OCI-M2 (cell line): ENCODE measurements around the gene ASCL4.
"Not testable (repeated sequence)": the region's sequence is repeated elsewhere in the genome, so short reads cannot be mapped to it uniquely, and the experiment has no call there.

Source experiments
- DNase-seq: peaks from one replicate; lab custom pipeline; 2025; ENCODE audit not compliant: unreplicated experiment; lab: John Stamatoyannopoulos, UW

The ASCL4 gene

GRCh38 chr12:107774349-107775029 is at the start of gene ASCL4:
TSS of gene ASCL4 (plus strand) at chr12:107774704. CDS start at chr12:107775219, 515 bp downstream.
- DNase-seq = no peak

GRCh38 chr12:107727327-107727726 is 47.2 kb upstream of the ASCL4 start:
- DNase-seq = not testable (repeated sequence)

GRCh38 chr12:107727742-107728141 is 46.8 kb upstream of the ASCL4 start:
- DNase-seq = not testable (repeated sequence)

- DNase-seq = no peak
Observed at GRCh38 chr12:107730618-107731341, 43.7 kb upstream of the ASCL4 start.

GRCh38 chr12:107731366-107731765 is 43.1 kb upstream of the ASCL4 start:
- no peak for DNase-seq

GRCh38 chr12:107732365-107732764 is 42.1 kb upstream of the ASCL4 start:
- no peak for DNase-seq

GRCh38 chr12:107734139-107734538 is 40.4 kb upstream of the ASCL4 start:
- DNase-seq = no peak

- no peak for DNase-seq
Observed at GRCh38 chr12:107735763-107736162, 38.7 kb upstream of the ASCL4 start.

GRCh38 chr12:107736914-107737313 is 37.6 kb upstream of the ASCL4 start:
- DNase-seq = no peak

GRCh38 chr12:107748472-107748871 is 26.0 kb upstream of the ASCL4 start:
- DNase-seq = no peak

GRCh38 chr12:107749083-107749482 is 25.4 kb upstream of the ASCL4 start:
- no peak for DNase-seq

- no peak for DNase-seq
Observed at GRCh38 chr12:107759410-107759809, 15.1 kb upstream of the ASCL4 start.

GRCh38 chr12:107760207-107760808 is 14.2 kb upstream of the ASCL4 start:
- DNase-seq = no peak

GRCh38 chr12:107760809-107761501 is 13.5 kb upstream of the ASCL4 start, which contains the start of gene PRDM4:
TSS of gene PRDM4 (minus strand) at chr12:107761137. CDS start at chr12:107760515, 622 bp downstream.
- DNase-seq = peak; percentile 1

- DNase-seq = no peak
Observed at GRCh38 chr12:107761502-107761904, 13.0 kb upstream of the ASCL4 start.

- DNase-seq = no peak
Observed at GRCh38 chr12:107762874-107763273, 11.6 kb upstream of the ASCL4 start.

- DNase-seq = no peak
Observed at GRCh38 chr12:107764626-107765025, 9.9 kb upstream of the ASCL4 start.

GRCh38 chr12:107765316-107765715 is 9.2 kb upstream of the ASCL4 start:
- DNase-seq = no peak

- DNase-seq = no peak
Observed at GRCh38 chr12:107767466-107767865, 7.0 kb upstream of the ASCL4 start.

GRCh38 chr12:107775093-107775721 is 703 bp downstream of the ASCL4 start:
- DNase-seq = no peak

GRCh38 chr12:107776171-107776570 is 1.7 kb downstream of the ASCL4 start:
- no peak for DNase-seq
